CD14-positive monocyte (primary cell): ENCODE measurements around the gene SRRD. TPM values are rescaled to one million over a fixed set of nuclear protein-coding genes. Genes with fewer than 3 reads are reported as not detected.

ENCODE experiments used
- DNase-seq, 3 donors: peaks; one replicate each; pipeline ENCODE4 v3.0.0-alpha.2; 2011 to 2022
- H2AFZ ChIP-seq: 2 replicates; pipeline ENCODE4 v1.6.0; 2012; ENCODE audit warnings: mild to moderate bottlenecking, low read depth, low read length, inconsistent platforms; ENCODE audit not compliant: insufficient read depth, poor library complexity, severe bottlenecking
- H3K27ac ChIP-seq, 2 donors: 1 replicate in 1 of 2; 2 replicates in 1 of 2; pipeline ENCODE4 v1.5.1; 2012 to 2013; ENCODE audit warnings: low read length in 2 of 2, control low read depth in 1 of 2, inconsistent platforms in 1 of 2, low read depth in 1 of 2, mild to moderate bottlenecking in 1 of 2
- H3K27me3 ChIP-seq, 2 donors: one replicate each; pipeline versions ENCODE4 v1.6.0 to v1.6.1; 2011 to 2013; ENCODE audit warnings: low read length in 2 of 2; ENCODE audit not compliant: control insufficient read depth in 2 of 2, insufficient read depth in 2 of 2
- H3K36me3 ChIP-seq, 2 donors: replicated peaks in 1 of 2; 1 replicate in 1 of 2; 2 replicates in 1 of 2; pipeline versions ENCODE4 v1.5.1 to v1.6.1; 2012 to 2013; ENCODE audit warnings: low read length in 2 of 2, control low read depth in 1 of 2, inconsistent platforms in 1 of 2, mild to moderate bottlenecking in 1 of 2; ENCODE audit not compliant: insufficient read depth in 2 of 2, control insufficient read depth in 1 of 2
- H3K4me1 ChIP-seq, 2 donors: 1 replicate in 1 of 2; 2 replicates in 1 of 2; pipeline versions ENCODE4 v1.5.1 to v1.6.1; 2012 to 2013; ENCODE audit warnings: low read length in 2 of 2, control low read depth in 1 of 2, inconsistent platforms in 1 of 2, mild to moderate bottlenecking in 1 of 2, moderate library complexity in 1 of 2; ENCODE audit not compliant: insufficient read depth in 2 of 2, control insufficient read depth in 1 of 2
- H3K4me2 ChIP-seq: replicated peaks from 2 replicates; pipeline ENCODE3; 2012; ENCODE audit warnings: low read length, moderate library complexity, mild to moderate bottlenecking; ENCODE audit not compliant: poor library complexity, severe bottlenecking; ENCODE audit errors: extremely low read depth
- H3K4me3 ChIP-seq, 3 experiments: fragments of 200-600 bp in 1 of 3; sonication (generic) in 1 of 3; replicated peaks in 1 of 3; 1 replicate in 2 of 3; 2 replicates in 1 of 3; pipeline ENCODE4 v1.5.1; 2011 to 2013; ENCODE audit warnings: low read length in 3 of 3, mild to moderate bottlenecking in 3 of 3, control low read depth in 2 of 3, low read depth in 2 of 3, inconsistent platforms in 1 of 3, moderate library complexity in 1 of 3
- H3K79me2 ChIP-seq: 2 replicates; pipeline ENCODE4 v1.6.0; 2012; ENCODE audit warnings: mild to moderate bottlenecking, control low read depth, inconsistent platforms, low read length, moderate library complexity; ENCODE audit not compliant: insufficient read depth
- H3K9ac ChIP-seq: 2 replicates; pipeline ENCODE4 v1.6.0; 2017; ENCODE audit warnings: low read length, mild to moderate bottlenecking; ENCODE audit not compliant: insufficient read depth, poor library complexity, severe bottlenecking
- H3K9me3 ChIP-seq, 2 donors: replicated peaks in 1 of 2; 1 replicate in 1 of 2; 2 replicates in 1 of 2; pipeline versions ENCODE4 v1.5.1 to v1.6.1; 2012 to 2013; ENCODE audit warnings: low read length in 2 of 2, control low read depth in 1 of 2; ENCODE audit not compliant: control insufficient read depth in 1 of 2, insufficient read depth in 1 of 2
- H4K20me1 ChIP-seq: 2 replicates; pipeline ENCODE4 v1.6.0; 2012; ENCODE audit warnings: mild to moderate bottlenecking, low read length, control low read depth, moderate library complexity; ENCODE audit not compliant: insufficient read depth
- H3K27ac Mint-ChIP-seq, 7 donors: one replicate each; pipeline ENCODE4 v1.8.0; 2020; ENCODE audit warnings: mild to moderate bottlenecking in 7 of 7, mixed read lengths in 7 of 7, moderate library complexity in 6 of 7, inconsistent platforms in 2 of 7
- H3K27me3 Mint-ChIP-seq, 3 donors: one replicate each; pipeline ENCODE4 v1.8.0; 2021 to 2022; ENCODE audit warnings: low read depth in 3 of 3, mild to moderate bottlenecking in 3 of 3, mixed read lengths in 3 of 3, moderate library complexity in 3 of 3, inconsistent platforms in 1 of 3
- H3K36me3 Mint-ChIP-seq, 2 donors: one replicate each; pipeline ENCODE4 v1.8.0; 2020; ENCODE audit warnings: mixed read lengths in 2 of 2, inconsistent platforms in 1 of 2, mild to moderate bottlenecking in 1 of 2
- H3K4me1 Mint-ChIP-seq: one replicate; pipeline ENCODE4 v1.8.0; 2020; ENCODE audit warnings: mild to moderate bottlenecking, mixed read lengths
- H3K4me3 Mint-ChIP-seq, 2 donors: one replicate each; pipeline ENCODE4 v1.8.0; 2020; ENCODE audit warnings: mild to moderate bottlenecking in 2 of 2, mixed read lengths in 2 of 2, moderate library complexity in 1 of 2
- H3K9me3 Mint-ChIP-seq, 7 donors: one replicate each; pipeline ENCODE4 v1.8.0; 2020 to 2022; ENCODE audit warnings: mixed read lengths in 7 of 7, mild to moderate bottlenecking in 6 of 7, moderate library complexity in 6 of 7, inconsistent platforms in 2 of 7
- WGBS: methylation state at CpG from one replicate; pipeline ENCODE4 v1.1.5; 2013; ENCODE audit warnings: missing lambda C conversion rate; ENCODE audit not compliant: insufficient coverage; 5-methylcytosine and 5-hydroxymethylcytosine counted together
- intact Hi-C, 2 donors: fragments of 100-400 bp; cut with micrococcal nuclease; formaldehyde crosslinking; loops; one replicate each; pipeline versions ENCODE4 v1.15.0 to v1.15.1; 2023
- polyA minus RNA-seq: library from RNA; depleted of rRNA, polyadenylated mRNA; stranded (reverse); fragments of >200 nt; gene quantifications from 2 replicates; pipeline ENCODE4 v1.2.3, GENCODE V29; 2012
- polyA plus RNA-seq, 3 donors: library from polyadenylated mRNA; depleted of rRNA in 1 of 3; unstranded in 2 of 3; stranded (reverse) in 1 of 3; fragments of 300-500 nt in 2 of 3; fragments of >200 nt in 1 of 3; fragmentation: Illumina TruSeq in 2 of 3; gene quantifications; 1 replicate in 2 of 3; 2 replicates in 1 of 3; pipeline ENCODE4 v1.2.3, GENCODE V29; 2012 to 2021
- total RNA-seq, 12 experiments: library from RNA in 1 of 12; stranded (reverse) in 1 of 12; fragments of 120-200 nt in 1 of 12; gene quantifications; one replicate each; pipeline ENCODE4 v1.2.4 and lab custom pipeline; 2013 to 2026; ENCODE audit warnings: mixed read lengths in 6 of 12, inconsistent platforms in 1 of 12
- TF ChIP-seq, protein P1 (sequence below): fragments of 200-600 bp; IDR thresholded peaks from one replicate; pipeline ENCODE4 v1.8.0; 2022; ENCODE audit warnings: antibody characterized with exemption, mild to moderate bottlenecking

Gene SRRD, protein sequence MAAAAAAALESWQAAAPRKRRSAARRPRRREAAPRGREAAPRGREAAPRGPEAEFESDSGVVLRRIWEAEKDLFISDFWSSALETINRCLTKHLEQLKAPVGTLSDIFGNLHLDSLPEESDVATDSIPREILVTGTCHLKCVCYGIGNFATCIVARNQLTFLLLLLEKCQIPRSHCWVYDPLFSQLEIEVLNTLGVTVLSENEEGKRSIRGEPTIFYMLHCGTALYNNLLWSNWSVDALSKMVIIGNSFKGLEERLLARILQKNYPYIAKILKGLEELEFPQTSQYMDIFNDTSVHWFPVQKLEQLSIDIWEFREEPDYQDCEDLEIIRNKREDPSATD
- total RNA-seq (2013) = 12.2 TPM
- polyA plus RNA-seq = 10 to 100 TPM in 2 of 3 donors, 1 to 10 TPM in 1; 3.7 to 15.0 (median 10.0) TPM
- polyA minus RNA-seq = 4.4 and 5.3 TPM in 2 replicates
- total RNA-seq (lab: John Stamatoyannopoulos, UW) = 3.7 to 13.3 (median 8.5) reads per million in 11 experiments

DNA sequence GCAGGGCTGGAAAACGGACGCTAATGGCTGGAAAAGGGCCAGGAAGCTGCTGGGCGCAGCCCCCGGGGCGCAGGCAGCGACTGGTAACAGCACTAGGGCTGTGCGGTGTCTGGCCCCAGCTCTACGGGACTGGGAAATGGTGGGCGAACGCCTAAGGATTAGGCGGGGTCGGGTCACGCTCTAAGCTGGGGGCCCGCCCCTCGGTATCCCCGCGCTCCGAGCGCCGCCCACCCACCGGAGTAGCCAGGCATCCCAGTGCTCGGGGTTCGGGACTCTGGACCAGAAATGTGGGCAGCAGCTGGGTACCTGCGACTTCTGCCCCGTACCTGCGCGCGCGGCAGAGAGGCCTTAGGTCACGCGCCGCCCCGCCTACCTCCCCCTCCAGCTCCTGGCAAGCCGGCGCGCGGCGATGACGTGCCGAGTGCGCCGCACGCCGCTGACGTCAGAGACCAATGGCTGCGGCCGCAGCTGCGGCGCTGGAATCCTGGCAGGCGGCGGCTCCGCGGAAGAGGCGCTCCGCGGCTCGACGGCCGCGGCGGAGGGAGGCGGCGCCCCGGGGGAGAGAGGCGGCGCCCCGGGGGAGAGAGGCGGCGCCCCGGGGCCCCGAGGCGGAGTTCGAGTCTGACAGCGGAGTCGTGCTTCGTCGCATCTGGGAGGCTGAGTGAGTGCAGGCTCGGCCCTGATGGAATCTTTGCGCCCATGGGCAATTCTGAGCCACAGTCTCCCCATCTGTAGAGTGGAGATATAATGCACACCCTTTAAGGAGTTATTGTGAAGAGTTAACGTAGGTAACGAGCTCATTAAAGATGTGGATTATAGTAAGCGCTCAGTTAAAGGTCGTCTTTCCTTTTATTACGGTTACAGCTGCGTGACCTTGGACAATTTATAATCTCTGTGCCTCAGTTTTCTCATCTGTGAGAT lies at the start of gene SRRD, which contains the start of gene HPS4:
Gene SRRD (plus strand): TSS at position 439 of the 921 bp plus-strand sequence. CDS start 14 bp downstream, at position 453.
Gene HPS4 (minus strand): TSS at position 345 of the 921 bp plus-strand sequence. CDS start 2,021 bp downstream, outside the sequence.
- H3K4me2 ChIP-seq = peak within 1 kb of the TSS; percentile 87
- H3K79me2 ChIP-seq = peaks cover 57% of the 10 kb centered on the region
- H3K9me3 Mint-ChIP-seq = no peaks in the 10 kb centered on the region
- DNase-seq = peak; percentile 90 to 91 (median 91)
- H4K20me1 ChIP-seq = no peaks in the 10 kb centered on the region
- H3K4me1 Mint-ChIP-seq = peaks cover 61% of the 10 kb centered on the region
- intact Hi-C loops = loop anchor here in 1 of 2 donors (5.0 kb wide), 2 partner anchors 51 to 109 kb away; partner anchors contain the start of gene TPST2
- H2AFZ ChIP-seq = peak within 1 kb of the TSS; percentile 91
- TF ChIP-seq, protein P1, sequence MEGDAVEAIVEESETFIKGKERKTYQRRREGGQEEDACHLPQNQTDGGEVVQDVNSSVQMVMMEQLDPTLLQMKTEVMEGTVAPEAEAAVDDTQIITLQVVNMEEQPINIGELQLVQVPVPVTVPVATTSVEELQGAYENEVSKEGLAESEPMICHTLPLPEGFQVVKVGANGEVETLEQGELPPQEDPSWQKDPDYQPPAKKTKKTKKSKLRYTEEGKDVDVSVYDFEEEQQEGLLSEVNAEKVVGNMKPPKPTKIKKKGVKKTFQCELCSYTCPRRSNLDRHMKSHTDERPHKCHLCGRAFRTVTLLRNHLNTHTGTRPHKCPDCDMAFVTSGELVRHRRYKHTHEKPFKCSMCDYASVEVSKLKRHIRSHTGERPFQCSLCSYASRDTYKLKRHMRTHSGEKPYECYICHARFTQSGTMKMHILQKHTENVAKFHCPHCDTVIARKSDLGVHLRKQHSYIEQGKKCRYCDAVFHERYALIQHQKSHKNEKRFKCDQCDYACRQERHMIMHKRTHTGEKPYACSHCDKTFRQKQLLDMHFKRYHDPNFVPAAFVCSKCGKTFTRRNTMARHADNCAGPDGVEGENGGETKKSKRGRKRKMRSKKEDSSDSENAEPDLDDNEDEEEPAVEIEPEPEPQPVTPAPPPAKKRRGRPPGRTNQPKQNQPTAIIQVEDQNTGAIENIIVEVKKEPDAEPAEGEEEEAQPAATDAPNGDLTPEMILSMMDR = no peak
- H3K9me3 ChIP-seq = no peaks in the 10 kb centered on the region
- peak within 1 kb of the TSS; percentile 96 for H3K9ac ChIP-seq
- H3K4me1 ChIP-seq = peaks cover 54 to 59% of the 10 kb centered on the region in 2 donors
- peaks cover 16 to 22% of the 10 kb centered on the region in 2 donors for H3K36me3 Mint-ChIP-seq
- peaks cover 12 to 21% of the 10 kb centered on the region in 2 donors for H3K36me3 ChIP-seq
- H3K27ac ChIP-seq = peak within 1 kb of the TSS; percentile 76 to 98
- H3K4me3 Mint-ChIP-seq = peak within 1 kb of the TSS; percentile 83 to 94
- H3K27me3 Mint-ChIP-seq = no peaks in the 10 kb centered on the region
- peak within 1 kb of the TSS; percentile 93 to 98 (median 97) for H3K27ac Mint-ChIP-seq
- peak within 1 kb of the TSS; percentile 70 to 96 (median 88) for H3K4me3 ChIP-seq
- no peaks in the 10 kb centered on the region for H3K27me3 ChIP-seq
- under 1% methylated on average over 78 of the region's 85 CpGs for WGBS
